Mononuclear cell (primary cell): ENCODE measurements around the gene TBC1D19. TPM values are rescaled to one million over a fixed set of nuclear protein-coding genes. Genes with fewer than 3 reads are reported as not detected.

ENCODE experiments used
- total RNA-seq: library from RNA; depleted of rRNA; stranded (reverse); fragments of >200 nt; gene quantifications from one replicate; pipeline ENCODE4 v1.2.3, GENCODE V29; 2012

Gene TBC1D19
- total RNA-seq, 1 donor = 10.5 TPM

Other genes with a start within 250 kb of the TBC1D19 start
- gene CCKAR, start 93.6 kb upstream of the TBC1D19 start, total RNA-seq = not detected